GM10266 (cell line): Measurements from ENCODE around the gene PLEKHM2.

ENCODE experiments used
- DNase-seq: peaks from one replicate; pipeline ENCODE4 v3.0.0; 2012; ENCODE audit errors: extremely low spot score
- CTCF ChIP-seq: IDR thresholded peaks from 2 replicates; pipeline ENCODE4 v1.5.1; 2012; ENCODE audit warnings: mild to moderate bottlenecking, low read depth; ENCODE audit not compliant: control insufficient read depth, insufficient read depth; ENCODE audit errors: missing control alignments

PLEKHM2 gene

GRCh38 chr1:15765495-15766194 is 81.5 kb downstream of the PLEKHM2 start:
- DNase-seq = no peak
- no peak for TF ChIP-seq CTCF

DNA sequence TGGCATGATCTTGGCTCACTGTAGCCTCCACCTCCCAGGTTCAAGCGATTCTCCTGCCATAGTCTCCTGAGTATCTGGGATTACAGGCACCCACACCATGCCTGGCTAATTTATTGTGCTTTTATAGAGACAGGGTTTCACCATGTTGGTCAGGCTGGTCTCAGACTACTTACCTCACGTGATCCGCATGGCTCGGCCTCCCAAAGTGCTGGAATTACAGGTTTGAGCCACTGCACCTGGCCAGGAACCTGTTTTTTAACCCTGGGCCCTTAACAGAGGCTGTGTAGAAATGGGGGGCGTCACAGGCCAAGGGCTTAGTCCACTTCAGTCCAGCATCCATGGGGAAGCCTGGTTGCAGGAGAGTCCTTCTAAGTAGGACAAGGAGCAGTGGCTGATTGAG is 83.8 kb downstream of the PLEKHM2 start:
- TF ChIP-seq CTCF = no peak
- no peak for DNase-seq

DNA sequence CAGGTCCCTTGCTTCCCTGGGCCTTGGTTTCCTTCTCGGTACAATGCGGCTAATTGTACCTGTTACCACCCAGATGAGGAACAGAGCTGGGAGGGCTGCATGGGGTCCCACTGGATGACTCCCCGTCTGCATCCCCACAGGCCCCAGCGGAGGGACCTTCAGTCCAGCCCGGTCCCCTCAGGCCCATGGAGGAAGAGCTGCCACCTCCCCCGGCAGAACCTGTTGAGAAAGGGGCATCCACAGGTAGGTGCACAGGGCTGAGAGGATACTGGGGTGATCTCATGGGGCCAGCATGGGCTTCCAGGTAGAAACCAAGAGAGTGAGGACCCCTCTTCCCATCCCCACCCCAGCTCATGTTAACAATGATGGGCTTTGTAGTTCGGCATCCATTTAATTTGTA is 84.3 kb downstream of the PLEKHM2 start:
- DNase-seq = no peak
- TF ChIP-seq CTCF = no peak

DNA sequence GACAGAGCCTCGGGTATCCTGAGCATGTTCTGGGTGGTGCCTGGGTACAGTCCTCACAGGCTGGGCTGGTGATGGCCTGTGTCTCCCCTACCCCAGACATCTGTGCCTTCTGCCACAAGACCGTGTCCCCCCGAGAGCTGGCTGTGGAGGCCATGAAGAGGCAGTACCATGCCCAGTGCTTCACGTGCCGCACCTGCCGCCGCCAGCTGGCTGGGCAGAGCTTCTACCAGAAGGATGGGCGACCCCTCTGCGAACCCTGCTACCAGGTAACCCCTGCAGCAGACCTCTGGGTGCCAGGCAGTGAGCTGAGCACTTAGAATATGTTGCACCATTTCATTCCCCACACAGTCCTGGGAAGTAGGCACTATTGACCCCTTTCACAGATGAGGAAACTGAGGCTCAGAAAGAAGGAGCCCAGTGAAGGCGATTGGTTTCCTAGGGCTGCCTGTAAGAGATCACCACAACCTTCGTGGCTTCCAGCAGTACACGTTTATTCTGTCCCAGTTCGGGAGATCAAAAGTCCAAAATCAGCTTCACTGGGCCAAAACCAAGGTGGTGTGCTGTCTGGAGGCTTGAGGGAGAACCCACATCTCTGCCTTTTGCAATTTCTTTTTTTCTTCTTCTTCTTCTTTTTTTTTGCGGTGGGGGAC is 86.3 kb downstream of the PLEKHM2 start:
- no peak for TF ChIP-seq CTCF
- no peak for DNase-seq

DNA sequence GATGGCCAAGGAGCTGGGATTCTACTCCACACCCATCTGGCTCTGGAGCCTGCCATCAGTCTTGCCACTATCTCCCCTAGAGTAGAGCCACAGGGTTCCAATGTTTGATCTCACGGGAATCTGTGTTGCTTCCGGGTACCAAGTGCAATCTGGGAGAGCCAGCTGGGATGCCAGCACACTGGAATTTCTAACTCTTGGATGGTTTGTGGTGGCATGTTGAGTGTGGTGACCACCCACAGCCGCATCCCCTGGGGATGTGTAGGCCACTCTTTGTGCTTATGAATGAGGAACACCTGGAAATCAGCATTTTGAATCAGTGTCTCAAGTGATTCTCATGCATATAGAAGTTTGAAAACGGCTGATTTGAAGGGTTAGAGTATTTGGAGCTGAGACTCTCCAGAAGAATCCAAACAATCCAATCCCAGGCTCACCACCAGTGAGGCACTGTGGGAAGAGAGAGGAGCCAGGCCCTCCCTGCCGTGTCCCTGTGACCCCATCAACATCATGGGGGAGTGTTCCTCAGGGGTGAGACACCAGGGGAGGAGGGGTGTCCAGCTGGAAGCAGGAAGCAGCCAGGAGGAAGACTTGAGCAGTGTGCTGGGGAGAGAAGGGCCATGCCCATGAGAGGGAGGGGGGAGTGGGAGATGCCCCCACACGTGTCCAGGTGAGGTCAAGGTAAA is 87.9 kb downstream of the PLEKHM2 start:
- no peak for TF ChIP-seq CTCF
- no peak for DNase-seq

GRCh38 chr1:15775706-15776105 is 91.6 kb downstream of the PLEKHM2 start:
- TF ChIP-seq CTCF = no peak
- DNase-seq = no peak
